Chondrocyte (in vitro differentiated cells): Measurements from ENCODE around the gene GALK1. TPM values are rescaled to one million over a fixed set of nuclear protein-coding genes. Genes with fewer than 3 reads are reported as not detected.

Experiments
- DNase-seq: peaks from one replicate; pipeline ENCODE4 v3.0.0; 2021; ENCODE audit warnings: mixed read lengths, low spot score
- H3K27ac Mint-ChIP-seq: one replicate; pipeline ENCODE4 v1.8.0; 2021; ENCODE audit warnings: mild to moderate bottlenecking, moderate library complexity, mixed read lengths; ENCODE audit not compliant: unreplicated experiment
- H3K27me3 Mint-ChIP-seq: 2 replicates; pipeline ENCODE4 v1.8.0; 2021; ENCODE audit warnings: low read depth, mixed read lengths
- H3K36me3 Mint-ChIP-seq: 2 replicates; pipeline ENCODE4 v1.8.0; 2021; ENCODE audit warnings: low read depth, mixed read lengths
- H3K4me1 Mint-ChIP-seq: 2 replicates; pipeline ENCODE4 v1.8.0; 2021; ENCODE audit warnings: low read depth, mild to moderate bottlenecking, mixed read lengths
- H3K4me3 Mint-ChIP-seq: one replicate; pipeline ENCODE4 v1.8.0; 2021; ENCODE audit warnings: mild to moderate bottlenecking, moderate library complexity, mixed read lengths; ENCODE audit not compliant: unreplicated experiment
- H3K9me3 Mint-ChIP-seq: 2 replicates; pipeline ENCODE4 v1.8.0; 2021; ENCODE audit warnings: low read depth, mixed read lengths
- CTCF ChIP-seq: fragments of 200-600 bp; sonication (generic); IDR thresholded peaks from 2 replicates; pipeline ENCODE4 v1.5.0; 2021; ENCODE audit warnings: antibody characterized with exemption, mild to moderate bottlenecking, moderate library complexity
- total RNA-seq: library from RNA; stranded (reverse); gene quantifications from 3 replicates; pipeline ENCODE4 v1.2.1, GENCODE V29; 2021

GALK1 gene
- total RNA-seq, 1 donor from 2014 or later = 27.8 TPM

GRCh38 chr17:75753514-75754377, 11.2 kb downstream of the GALK1 start:
- H3K27me3 Mint-ChIP-seq = no peaks in the 10 kb centered on the region
- H3K4me1 Mint-ChIP-seq = peaks cover 14% of the 10 kb centered on the region
- peak; percentile 83 for TF ChIP-seq CTCF
- peak overlapping the region; percentile 28 for H3K4me3 Mint-ChIP-seq
- H3K9me3 Mint-ChIP-seq = no peaks in the 10 kb centered on the region
- DNase-seq = no peak
- no peak overlapping the region for H3K27ac Mint-ChIP-seq
- H3K36me3 Mint-ChIP-seq = no peaks in the 10 kb centered on the region

- no peak overlapping the region for H3K27ac Mint-ChIP-seq
- no peaks in the 10 kb centered on the region for H3K27me3 Mint-ChIP-seq
- TF ChIP-seq CTCF = no peak
- H3K4me3 Mint-ChIP-seq = peak overlapping the region; percentile 28
- H3K4me1 Mint-ChIP-seq = peaks cover 14% of the 10 kb centered on the region
- no peak for DNase-seq
- H3K9me3 Mint-ChIP-seq = no peaks in the 10 kb centered on the region
- no peaks in the 10 kb centered on the region for H3K36me3 Mint-ChIP-seq
Observed at GRCh38 chr17:75752802-75753513, 12.0 kb downstream of the GALK1 start.

GRCh38 chr17:75752405-75752709, 12.6 kb downstream of the GALK1 start:
- Mint-ChIP-seq H3K9me3 (no peaks in the 10 kb centered on the region), H3K36me3 (no peaks in the 10 kb centered on the region), H3K27ac (no peak overlapping the region), H3K27me3 (no peaks in the 10 kb centered on the region), H3K4me1 (peaks cover 19% of the 10 kb centered on the region), H3K4me3 (no peak overlapping the region)
- DNase-seq = no peak
- TF ChIP-seq CTCF = no peak

- no peak overlapping the region for H3K27ac Mint-ChIP-seq
- H3K9me3 Mint-ChIP-seq = no peaks in the 10 kb centered on the region
- no peaks in the 10 kb centered on the region for H3K27me3 Mint-ChIP-seq
- DNase-seq = no peak
- TF ChIP-seq CTCF = no peak
- no peaks in the 10 kb centered on the region for H3K36me3 Mint-ChIP-seq
- peaks cover 19% of the 10 kb centered on the region for H3K4me1 Mint-ChIP-seq
- no peak overlapping the region for H3K4me3 Mint-ChIP-seq
Observed at GRCh38 chr17:75751676-75752404, 13.2 kb downstream of the GALK1 start.
